ENCODE results near the gene TULP4.
"Not testable (repeated sequence)": the region's sequence is repeated elsewhere in the genome, so short reads cannot be mapped to it uniquely, and the experiment has no call there.

Gene TULP4

DNA sequence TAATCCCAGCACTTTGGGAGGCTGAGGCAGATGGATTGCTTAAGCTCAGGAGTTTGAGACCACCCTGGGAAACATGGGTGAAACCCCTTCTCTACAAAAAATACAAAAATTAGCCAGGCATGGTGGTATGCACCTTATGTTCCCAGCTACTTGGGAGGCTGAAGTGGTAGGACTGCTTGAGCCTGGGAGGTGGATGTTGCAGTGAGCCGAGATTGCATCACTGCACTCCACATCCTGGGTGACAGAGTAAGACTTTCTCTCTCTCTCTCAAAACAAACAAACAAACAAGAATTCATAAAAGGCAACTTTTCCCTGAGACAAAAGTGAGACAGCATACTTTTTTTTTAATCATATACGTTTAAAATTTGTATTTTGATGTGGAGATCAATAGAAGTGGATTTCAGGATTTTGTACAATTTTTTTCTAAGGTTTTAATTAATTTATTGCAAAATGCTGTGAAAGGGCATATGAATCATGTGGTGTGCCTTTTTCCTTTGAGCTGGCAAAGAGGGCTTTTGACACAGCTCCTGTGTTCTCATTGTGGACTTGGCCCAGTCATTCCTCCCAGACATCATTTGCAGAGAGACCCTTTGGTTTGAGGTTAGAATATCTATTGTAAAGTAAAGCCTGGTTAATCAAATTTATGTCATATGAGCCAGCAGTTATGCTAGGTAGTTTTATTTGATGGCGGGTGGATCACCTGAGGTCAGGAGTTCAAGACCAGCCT, 77.1 kb downstream of the TULP4 start:
- DNase-seq (ENCODE audit: low read depth in 2 of 2): no peak

- DNase-seq (ENCODE audit: low read depth in 2 of 2): no peak
Observed at GRCh38 chr6:158391276-158391675, 79.0 kb downstream of the TULP4 start.

GRCh38 chr6:158391977-158392376, 79.7 kb downstream of the TULP4 start:
- not testable (repeated sequence) for DNase-seq (ENCODE audit: low read depth in 2 of 2)

GRCh38 chr6:158396136-158396535, 83.9 kb downstream of the TULP4 start:
- no peak for DNase-seq (ENCODE audit: low read depth in 2 of 2)

DNA sequence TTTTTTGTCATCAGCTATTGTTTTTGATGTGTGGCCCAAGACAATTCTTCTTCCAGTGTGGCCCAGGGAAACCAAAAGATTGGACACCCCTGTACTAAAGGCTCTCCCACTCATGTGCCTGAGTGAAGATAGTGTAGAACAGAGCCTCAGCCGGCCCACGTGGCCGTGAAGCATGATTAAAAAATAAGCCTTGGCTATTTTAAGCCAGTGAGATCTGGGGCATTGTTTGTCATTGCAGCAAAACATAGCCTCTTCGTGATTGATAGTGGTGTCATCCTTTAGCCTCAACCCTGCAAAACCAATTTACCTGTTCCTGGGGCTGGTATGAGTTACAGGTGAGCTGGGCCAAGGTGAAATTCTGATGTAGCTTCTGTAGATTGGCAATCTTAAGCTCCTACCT, 85.3 kb downstream of the TULP4 start:
- no peak for DNase-seq (ENCODE audit: low read depth in 2 of 2)

DNA sequence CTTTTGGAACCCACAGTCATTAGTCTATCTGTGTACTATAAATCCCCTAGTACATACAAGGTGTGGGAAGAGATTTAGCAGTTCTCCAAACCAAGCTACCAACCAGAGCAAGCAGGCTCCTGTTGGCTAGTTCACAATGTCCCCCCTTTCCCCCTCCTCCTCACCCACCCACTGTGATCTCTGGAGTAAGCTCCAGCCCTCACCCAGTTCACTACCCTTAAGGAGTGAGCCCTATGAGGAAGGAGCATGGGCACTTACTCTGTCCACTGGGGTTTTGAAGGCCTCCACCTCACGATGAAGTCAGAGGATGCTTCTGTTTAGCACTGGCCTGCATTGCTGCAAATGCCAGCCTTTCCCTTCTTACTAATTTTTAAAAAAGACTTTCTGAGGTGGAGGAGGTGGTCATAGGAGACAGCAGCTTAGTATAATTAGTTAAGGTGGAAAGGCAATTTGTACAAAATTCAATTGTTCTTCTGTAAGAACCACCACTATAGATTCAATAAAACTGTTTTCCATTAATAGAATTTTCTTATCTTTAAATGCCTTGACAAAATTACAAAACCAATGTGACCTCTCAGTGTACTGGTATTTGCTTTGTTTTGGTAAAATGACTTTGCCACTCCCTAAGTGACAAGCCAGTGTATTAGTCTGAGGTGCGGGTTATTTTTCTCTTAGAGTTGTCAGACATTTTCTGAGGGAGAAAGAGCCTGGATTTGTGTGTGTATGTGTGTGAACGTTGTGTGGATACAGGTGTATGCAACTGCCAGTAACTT, 86.2 kb downstream of the TULP4 start:
- DNase-seq (ENCODE audit: low read depth in 2 of 2): no peak

- DNase-seq (ENCODE audit: low read depth in 2 of 2): no peak
Observed at GRCh38 chr6:158399040-158399700, 86.9 kb downstream of the TULP4 start.

DNA sequence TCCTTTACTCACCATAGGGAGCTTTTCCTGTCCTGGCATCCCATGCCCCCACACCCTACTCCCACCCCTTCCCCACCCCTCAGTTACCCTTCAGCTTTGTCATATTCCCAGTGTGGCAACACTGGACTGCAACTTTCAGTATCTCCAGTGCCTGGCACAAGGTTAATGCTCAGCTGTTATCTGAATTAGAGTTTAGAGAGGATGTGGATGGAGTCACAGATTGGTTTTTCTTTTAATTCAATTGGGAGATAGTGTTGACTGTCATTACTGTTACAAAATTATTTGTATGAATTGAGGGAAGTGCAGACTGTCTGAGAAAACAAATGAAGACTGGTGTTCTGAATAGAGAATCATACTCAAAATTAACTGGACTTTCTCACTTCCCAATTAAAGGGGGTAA, 89.9 kb downstream of the TULP4 start:
- no peak for DNase-seq (ENCODE audit: low read depth in 2 of 2)

GRCh38 chr6:158405321-158405831, 93.1 kb downstream of the TULP4 start:
- peak in 1 of 2 experiments; percentile 35 for DNase-seq (ENCODE audit: low read depth in 2 of 2)

DNA sequence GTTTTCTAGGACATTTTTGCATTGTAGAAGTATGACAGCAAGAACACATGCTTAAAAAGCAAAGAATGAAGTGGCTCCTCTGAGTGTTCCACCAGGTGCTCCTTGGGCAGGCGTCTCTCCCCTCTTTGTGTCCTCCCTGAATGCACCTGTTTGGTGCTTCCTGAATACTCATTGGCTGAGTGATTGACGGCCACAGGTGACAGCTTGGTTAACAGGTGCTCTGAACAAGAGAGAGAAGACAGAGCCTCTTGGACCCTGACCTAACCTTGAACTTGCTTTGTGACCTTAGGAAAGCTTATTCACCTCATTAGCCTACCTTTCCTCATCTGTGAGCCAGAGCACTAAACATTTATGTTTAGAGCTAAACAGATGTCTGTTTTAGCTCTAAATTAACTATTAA, 93.7 kb downstream of the TULP4 start:
- no peak for DNase-seq (ENCODE audit: low read depth in 2 of 2)

DNA sequence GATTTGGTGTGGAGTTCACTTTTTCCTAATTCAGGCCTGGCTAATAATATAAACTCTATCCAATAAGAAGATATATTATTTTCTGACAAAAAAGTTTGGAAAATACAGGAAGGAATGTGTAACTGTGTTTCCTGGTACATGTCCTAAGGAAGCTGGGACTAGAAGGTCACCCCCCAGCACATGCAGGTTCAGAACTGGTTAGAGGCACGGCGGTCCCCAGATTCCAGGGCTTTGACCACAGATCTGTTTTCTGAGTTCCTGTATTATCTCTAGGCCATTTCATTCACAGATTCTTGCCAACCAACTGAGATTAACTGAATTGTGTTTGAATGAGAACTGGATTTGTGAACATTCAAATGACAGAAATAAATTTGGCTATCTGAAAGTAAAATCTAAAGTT, 94.5 kb downstream of the TULP4 start:
- no peak for DNase-seq (ENCODE audit: low read depth in 2 of 2)

GRCh38 chr6:158408013-158408412, 95.7 kb downstream of the TULP4 start:
- no peak for DNase-seq (ENCODE audit: low read depth in 2 of 2)

GRCh38 chr6:158408552-158409130, 96.4 kb downstream of the TULP4 start:
- DNase-seq (ENCODE audit: low read depth in 2 of 2): peak; percentile 79 to 81

- peak; percentile 37 to 54 for DNase-seq (ENCODE audit: low read depth in 2 of 2)
Observed at GRCh38 chr6:158409451-158409850, 97.2 kb downstream of the TULP4 start.

GRCh38 chr6:158410784-158411183, 98.5 kb downstream of the TULP4 start:
- no peak for DNase-seq (ENCODE audit: low read depth in 2 of 2)

GRCh38 chr6:158411998-158412397, 99.7 kb downstream of the TULP4 start:
- DNase-seq (ENCODE audit: low read depth in 2 of 2): no peak

DNA sequence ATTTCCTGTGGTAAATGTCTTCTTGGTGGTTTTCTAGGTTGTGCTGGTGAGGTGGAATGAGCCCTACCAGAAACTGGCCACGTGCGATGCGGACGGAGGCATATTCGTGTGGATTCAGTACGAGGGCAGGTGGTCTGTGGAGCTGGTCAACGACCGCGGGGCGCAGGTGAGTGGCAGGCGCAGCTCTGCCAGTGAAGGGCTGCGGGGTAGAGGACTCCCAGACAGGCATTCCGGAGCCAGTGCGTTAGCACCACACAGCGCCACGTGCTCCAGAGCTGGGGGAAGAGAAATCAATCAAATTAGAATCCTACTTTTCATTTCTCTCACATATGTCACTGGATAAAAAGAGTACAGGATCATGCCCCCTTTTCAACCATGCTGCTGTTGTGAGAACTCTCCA, 100.8 kb downstream of the TULP4 start:
- DNase-seq (ENCODE audit: low read depth in 2 of 2): no peak

DNA sequence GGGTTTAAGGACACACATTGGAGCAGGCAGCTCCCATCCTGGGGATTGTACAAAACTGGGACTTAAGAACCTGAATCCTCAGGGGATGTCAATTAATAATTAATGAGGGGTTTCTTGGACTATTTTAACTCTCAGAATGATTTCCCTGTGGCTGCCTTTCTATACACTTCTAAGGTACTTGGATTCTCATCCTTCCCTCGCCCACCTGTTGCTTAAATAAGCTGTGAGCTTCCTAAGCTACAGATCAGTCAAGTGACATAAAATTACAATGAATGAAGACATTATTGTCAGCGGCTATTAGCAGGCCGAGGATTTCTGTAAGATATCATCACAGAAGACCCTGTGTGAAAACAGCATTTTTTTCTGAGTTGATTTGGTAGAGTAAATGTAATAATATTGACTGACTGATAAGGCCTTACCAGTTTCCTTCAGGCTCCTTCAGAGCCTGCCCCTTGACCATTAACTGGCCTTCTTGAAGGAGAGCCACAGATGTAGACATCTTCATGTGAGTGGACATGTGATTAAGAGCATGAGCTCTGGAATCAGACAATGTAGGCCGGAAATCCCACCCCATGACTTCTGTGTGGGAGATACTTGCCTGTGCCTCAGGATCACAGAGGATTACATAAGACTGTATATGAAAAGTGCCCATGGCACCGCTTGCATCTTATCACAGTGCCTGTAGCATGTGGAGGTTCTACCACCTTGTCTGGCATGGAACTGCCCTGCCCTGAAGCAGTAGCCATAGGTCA, 101.7 kb downstream of the TULP4 start:
- DNase-seq (ENCODE audit: low read depth in 2 of 2): no peak

- no peak for DNase-seq (ENCODE audit: low read depth in 2 of 2)
Observed at GRCh38 chr6:158414851-158415262, 102.6 kb downstream of the TULP4 start.

DNA sequence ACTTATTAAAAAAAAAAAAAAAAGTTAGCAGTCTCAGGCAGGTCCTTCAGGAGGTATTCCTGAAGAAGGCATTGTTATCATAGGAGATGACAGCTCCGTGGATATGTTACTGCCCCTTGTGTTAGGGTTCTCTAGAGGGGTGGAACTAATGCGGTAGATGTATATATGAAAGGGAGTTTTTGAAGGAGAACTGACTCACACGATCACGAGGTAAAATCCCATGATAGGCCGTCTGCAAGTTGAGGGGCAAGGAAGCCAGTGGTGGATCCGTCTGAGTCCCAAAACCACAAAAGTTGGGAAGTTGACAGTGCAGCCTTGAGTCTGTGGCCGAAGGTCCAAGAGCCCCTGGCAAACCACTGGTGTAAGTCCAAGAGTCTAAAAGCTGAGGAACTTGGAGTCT, 103.4 kb downstream of the TULP4 start:
- no peak for DNase-seq (ENCODE audit: low read depth in 2 of 2)

Measured in fibroblast of skin of left quadriceps (primary cell).